Endometrial microvascular endothelial cells (primary cell): Measurements from ENCODE around the gene CCDC178. TPM values are rescaled to one million over a fixed set of nuclear protein-coding genes. Genes with fewer than 3 reads are reported as not detected.

Experiments
- in situ Hi-C: cut with HindIII; loops from 2 replicates; pipeline ENCODE4 v1.10.0; 2017; ENCODE audit warnings: low sequenced_read_pairs, low pct_unique_long_range_greater_than_20kb; ENCODE audit errors: inconsistent ontology term
- total RNA-seq: library from RNA; depleted of rRNA; stranded (reverse); fragments of >200 nt; gene quantifications from one replicate; pipeline ENCODE4 v1.2.3, GENCODE V29; 2015; ENCODE audit errors: inconsistent ontology term

CCDC178 gene
- total RNA-seq, 1 donor from 2014 or later = 2.4 TPM

DNA sequence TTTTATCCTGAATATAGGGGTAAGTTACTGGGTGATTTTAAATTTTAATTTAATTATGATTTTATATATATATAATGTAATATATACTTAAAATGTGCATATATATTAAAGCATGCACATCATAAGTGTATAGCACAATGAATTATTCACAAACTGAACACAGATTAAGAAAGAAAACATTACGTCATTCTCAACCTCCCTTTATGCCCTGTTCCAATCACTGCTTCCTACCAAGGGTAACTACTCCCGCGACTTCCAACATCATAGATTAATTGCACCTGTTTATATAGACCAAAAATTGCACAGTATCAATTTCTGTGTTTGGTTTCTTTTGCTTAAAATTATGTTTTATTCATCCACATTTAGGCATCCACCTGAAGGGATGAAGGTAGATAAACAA, 366.4 kb downstream of the CCDC178 start:
- in situ Hi-C loops = no loop called here

DNA sequence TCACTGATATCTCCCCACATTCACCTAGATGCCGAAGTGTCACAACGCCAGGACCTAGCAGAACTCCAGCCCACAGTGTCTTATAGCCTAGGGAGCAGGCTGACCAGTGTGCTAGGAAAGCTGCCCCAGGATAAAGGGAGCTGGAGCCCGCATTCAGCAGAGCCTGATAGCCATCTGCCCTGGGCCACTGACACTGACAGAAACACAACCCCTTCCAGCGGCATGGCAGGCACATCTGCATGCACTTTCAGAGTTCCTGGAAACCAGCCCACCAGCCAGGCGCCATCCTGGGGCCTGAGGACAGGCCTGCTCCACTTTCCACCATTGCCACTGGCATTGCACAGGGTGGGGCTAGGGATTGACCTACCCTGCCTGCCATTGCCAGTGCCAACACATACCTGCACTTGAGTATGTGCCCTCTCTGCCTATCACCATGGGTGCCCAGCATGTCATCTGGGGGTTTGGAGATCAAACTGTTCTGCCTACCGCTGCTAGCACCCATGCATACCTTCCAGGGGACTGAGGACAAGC, 377.6 kb downstream of the CCDC178 start:
- in situ Hi-C loops = no loop called here

- in situ Hi-C loops = no loop called here
Measured at GRCh38 chr18:33052886-33053285, 387.6 kb downstream of the CCDC178 start.

DNA sequence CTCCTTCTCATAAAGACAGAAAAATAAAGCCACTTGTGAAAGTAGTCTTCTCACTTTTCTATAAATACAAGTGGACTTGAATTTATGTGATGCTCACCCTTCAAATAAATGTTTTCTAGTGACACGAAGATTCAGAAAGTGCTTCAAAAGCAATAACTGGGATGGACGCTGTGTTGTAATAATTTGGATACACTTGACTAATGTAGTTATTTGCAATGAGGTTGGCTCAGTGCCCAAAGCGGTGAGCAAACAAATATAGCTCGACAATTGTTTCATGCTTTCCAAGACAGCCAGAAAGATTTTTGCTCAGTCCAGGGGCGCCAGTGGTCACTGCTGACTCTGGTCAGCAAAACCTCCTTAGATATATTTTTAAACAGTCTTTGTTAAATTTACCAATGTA, 389.1 kb downstream of the CCDC178 start:
- in situ Hi-C loops = no loop called here

DNA sequence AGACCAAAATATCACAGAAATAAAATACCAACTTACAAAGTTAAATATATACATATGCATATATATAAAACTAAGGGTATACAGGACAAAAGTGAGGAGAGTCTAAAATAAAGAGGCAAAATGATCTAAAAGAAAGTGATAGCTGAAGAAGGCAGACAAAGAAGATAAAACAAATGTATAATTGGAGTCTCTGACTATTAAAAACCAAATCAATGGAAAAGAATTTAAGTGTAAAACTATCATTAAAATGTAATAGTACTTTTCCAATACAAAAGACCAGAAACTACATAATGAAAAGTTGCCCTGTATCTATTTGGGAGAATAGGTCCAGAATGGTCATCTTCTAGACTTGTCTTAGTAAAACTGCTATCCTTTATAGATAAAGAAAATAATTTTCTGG, 400.3 kb downstream of the CCDC178 start:
- in situ Hi-C loops = no loop called here

- in situ Hi-C loops = no loop called here
Measured at GRCh38 chr18:33034945-33035344, 405.6 kb downstream of the CCDC178 start.

DNA sequence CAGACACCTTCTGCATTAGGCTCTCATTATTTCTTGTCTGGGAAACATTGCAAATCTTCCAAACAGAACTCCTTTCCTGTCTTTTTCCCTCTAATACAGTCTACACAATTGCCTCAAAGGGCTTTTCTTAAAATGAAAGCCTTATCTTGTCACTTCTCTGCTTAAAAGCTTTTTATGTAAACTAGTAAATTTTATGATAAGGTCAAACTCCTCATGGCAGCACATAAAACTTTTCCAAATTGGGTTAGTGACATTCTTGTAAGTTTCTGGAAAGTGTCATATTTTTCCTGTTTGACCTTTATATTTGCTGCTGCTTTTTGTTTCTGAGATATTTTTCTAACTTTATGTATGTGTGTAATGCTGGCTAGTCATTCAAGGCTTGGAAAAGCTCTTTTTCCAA, 406.3 kb downstream of the CCDC178 start:
- in situ Hi-C loops = no loop called here

GRCh38 chr18:33022370-33022769, 418.2 kb downstream of the CCDC178 start:
- in situ Hi-C loops = no loop called here

DNA sequence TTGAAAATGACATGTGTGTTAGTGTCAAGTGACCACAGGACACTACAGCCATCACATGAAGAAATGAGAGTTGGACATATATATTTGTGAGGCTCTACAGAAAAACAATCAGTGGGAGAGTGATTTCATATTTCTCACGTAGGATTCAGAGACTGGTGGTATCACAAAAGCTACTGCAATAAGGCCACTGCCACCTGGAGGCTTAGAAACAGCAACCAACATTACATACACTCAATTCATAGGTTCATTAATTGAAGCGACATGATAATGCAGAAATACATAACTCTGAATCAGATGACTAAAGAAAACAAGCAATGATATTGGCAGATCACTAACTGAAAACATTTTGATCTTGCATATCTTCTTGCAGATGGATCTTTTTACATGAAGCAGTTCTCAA, 419.6 kb downstream of the CCDC178 start:
- in situ Hi-C loops = no loop called here

DNA sequence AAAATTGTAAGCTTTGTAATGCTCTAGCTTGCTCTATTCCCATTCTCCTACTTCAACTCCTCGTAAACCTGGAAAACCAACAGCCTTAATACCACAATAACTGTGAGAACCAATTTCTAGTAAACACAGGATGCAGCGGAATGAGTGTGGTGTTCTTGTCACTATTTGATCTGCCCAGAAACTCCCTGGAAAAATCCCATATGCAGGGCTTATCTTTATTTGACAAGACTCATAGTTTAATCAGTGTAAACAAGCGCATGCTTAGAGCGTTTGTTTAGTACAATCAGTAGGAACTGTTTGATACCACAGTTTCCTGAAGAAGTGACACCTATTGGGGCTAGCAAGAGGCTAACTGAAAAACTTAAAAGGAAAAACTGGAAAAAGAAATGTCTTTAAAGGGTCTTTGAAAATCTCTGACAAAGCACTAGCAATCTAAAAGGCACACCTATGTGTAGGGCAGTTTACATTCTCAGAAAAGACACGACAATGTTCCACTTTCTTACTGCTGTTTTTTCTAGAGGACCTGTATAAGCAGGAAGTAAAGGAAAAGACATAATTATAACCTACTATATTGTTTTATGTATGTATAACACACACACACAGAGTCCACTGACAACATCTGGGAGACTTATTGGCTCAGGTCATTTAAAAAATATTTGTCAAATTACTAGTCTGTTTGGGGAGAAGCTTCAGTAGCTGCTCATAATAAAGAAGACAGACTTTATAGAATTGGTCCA, 426.3 kb downstream of the CCDC178 start:
- in situ Hi-C loops = no loop called here

GRCh38 chr18:33010149-33010548, 430.4 kb downstream of the CCDC178 start:
- in situ Hi-C loops = no loop called here

DNA sequence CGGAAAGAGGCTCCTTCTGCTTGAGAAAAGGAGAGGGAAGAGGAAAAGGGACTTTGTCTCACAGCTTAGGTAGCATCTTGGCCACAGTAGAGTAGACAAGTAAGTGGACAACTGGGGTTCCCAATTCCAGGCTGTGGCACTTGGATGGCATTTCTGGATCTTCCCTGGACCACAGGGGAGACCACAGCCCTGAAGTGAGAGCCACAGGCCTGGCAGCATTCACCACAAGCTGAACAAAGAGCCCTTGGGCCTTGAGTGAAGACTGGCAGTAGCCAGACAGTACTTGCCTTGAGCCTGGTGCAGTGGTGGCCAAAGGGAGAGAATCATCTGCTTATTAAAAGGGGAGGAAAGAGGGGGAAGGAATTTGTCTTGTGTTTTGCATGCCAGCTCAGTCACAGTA, 441.6 kb downstream of the CCDC178 start:
- in situ Hi-C loops = no loop called here

DNA sequence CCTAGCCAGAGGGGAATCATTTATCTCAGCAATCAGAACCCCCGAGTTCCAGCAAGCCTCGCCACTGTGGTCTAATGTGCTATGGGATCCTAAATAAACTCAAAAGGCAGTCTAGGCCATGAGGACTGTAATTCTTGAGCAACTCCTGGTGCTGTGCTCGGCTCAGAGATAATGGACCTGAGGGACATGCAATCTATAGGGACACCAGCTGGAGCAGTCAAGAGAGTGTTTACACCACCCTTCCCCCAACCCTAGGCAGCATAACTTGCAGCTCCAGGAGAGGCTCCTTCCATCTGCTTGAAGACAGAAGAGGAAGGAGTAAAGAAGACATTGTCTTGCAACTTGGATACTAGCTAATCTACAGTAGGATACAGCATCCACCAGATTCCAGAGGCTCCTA, 442.2 kb downstream of the CCDC178 start:
- in situ Hi-C loops = no loop called here

GRCh38 chr18:32983721-32984120, 456.8 kb downstream of the CCDC178 start:
- in situ Hi-C loops = no loop called here

DNA sequence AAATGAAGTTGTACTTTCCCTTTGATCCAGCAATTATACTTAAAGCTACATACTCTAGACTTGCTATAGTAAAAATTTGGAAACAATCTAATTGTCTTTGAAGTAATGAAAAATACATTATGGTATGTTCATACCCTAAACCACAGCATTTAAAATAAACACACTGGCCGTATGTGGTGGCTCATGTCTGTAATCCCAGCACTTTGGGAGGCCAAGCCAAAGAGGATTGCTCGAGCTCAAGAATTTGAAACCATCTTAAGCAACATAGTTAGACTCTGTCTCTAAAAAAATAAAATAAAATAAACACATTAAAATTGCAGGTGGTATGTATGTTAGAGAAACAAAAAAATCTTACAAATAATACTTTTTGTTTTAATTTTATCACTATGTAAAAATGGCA, 459.6 kb downstream of the CCDC178 start:
- in situ Hi-C loops = no loop called here

GRCh38 chr18:32975501-32975900, 465.0 kb downstream of the CCDC178 start:
- in situ Hi-C loops = no loop called here

DNA sequence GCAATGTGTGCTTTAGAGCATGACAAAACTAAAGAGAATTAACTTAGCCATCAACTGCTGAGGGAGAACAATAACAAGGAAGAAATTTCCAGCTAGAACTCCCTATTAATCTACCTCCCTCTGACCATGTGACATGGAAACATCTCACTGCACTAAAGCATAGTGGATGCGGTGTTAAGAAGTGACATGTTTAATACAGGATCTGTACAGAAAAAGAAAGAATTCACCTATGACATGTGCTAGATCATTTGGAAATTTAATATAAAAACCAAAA, 465.4 kb downstream of the CCDC178 start:
- in situ Hi-C loops = no loop called here

DNA sequence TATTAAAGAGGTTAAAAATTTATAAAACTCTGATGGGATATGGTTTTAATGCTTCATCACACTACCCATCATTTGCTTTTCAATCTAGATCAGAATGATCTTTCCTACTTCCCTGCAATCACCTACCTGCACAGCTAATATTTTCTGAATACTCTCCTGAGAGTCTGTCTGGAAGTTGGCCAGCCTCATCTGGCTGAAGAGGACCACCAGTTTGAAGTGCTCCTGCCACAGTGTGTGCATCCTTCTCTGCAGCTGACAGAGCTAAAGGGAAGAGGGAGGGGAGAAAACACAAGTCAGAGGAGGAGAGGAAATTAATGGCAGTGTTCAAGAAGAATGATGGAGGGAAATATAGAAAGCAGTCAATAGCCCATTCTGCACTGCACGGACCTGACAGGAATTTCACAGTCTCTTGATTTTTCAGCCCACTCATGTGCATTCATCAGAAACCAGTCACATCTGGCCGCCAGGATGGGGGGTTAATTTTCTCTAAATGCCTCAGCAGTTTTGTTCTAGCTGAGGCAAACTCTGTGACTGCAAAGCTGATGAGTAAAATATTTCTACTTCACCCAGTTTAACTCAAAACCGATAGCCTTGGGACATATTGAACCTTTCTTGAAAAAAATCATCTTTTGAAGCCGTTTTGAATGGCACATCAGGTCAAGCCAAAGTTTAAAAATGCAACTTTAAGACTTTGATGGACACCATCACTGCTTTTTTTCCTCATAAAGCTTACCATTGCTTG, 465.9 kb downstream of the CCDC178 start:
- in situ Hi-C loops = no loop called here

DNA sequence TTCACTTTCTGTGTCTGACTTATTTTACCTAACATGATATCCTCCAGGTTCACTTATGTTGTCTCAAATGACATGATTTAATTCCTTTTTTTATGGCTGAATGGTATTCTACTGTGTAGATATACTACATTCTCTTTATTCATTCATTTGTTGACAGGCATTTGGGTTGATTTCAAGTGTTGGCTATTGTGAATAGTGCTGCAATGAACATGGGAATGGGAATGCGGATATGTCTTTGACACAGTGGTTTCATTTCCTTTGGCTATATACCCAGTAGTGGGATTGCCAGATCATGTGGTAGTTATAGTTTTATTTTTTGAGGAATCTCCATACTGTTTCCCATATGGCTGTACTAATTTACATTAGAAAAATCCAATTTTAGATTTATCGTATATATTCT, 472.3 kb downstream of the CCDC178 start:
- in situ Hi-C loops = no loop called here

GRCh38 chr18:32966141-32966540, 474.4 kb downstream of the CCDC178 start:
- in situ Hi-C loops = no loop called here

- in situ Hi-C loops = no loop called here
Measured at GRCh38 chr18:32961538-32961937, 479.0 kb downstream of the CCDC178 start.
